Transverse colon (tissue), 4 donors: ENCODE measurements around the gene FBLN2.

Experiments
- CTCF ChIP-seq, 5 experiments: fragments of 200-600 bp in 3 of 5; fragments of 450-650 bp in 2 of 5; sonication (generic) in 3 of 5; IDR thresholded peaks; 1 replicate in 2 of 5; 2 replicates in 3 of 5; pipeline ENCODE4 v1.5.1; 2016 to 2017; ENCODE audit warnings: antibody characterized with exemption in 5 of 5, inconsistent platforms in 3 of 5, mild to moderate bottlenecking in 2 of 5, moderate library complexity in 1 of 5
- POLR2AphosphoS5 ChIP-seq, 3 donors: sonication (generic); formaldehyde crosslinking; IDR thresholded peaks; one replicate each; pipeline ENCODE4 v1.6.1; 2016; ENCODE audit warnings: antibody characterized with exemption in 3 of 3

DNA sequence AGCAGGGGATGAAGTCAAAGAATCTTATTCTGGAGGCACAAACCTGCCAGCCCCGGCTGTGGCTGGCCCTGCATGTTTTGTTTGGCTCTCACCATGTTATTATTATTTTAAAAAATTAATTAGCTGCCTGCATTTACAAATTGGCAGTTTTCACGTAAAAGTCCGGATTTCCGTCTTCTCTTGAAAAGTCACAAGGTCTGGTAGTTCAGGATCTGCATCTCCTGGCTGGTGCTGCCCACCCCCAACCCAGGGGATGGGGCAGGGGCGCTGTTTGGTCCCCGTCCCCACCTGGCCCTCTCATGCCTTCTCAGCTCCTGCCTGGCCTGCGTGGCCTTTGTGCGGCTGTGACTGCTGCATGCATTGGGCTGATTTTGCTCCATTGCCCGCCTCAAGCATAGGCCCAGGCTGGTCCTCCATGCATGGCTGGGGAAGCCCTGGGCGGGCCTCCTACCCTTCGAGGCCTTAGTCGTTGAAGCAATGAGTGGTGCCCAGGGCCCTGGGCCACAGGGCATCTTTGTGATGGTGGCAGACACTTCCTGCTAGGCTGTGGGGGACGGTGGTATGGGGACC lies 2.0 kb downstream of the FBLN2 start:
- TF ChIP-seq CTCF (IDR thresholded peaks at IDR 0.05) (no peak), POLR2AphosphoS5 (IDR thresholded peaks at IDR 0.05) (no peak)
